ENCODE measurements around the gene SLC5A4.

DNA sequence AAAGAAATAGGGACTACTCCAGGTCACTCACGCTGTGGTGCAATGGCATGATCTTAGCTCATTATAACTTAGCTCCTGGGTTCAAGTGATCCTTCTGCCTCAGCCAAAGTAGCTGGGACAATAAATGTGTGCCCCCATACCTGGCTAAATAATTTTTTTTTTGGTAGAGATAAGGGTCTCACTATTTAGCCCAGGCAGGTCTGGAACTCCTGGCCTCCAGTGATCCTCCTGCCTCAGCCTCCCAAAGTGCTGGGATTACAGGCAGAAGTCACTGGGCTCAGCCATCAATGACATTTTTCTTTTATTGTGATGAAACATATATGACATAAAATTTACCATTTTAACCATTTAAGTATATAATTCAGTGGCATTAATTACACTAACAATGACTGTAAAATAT lies 10.6 kb downstream of the SLC5A4 start:
- TF ChIP-seq, protein P1, sequence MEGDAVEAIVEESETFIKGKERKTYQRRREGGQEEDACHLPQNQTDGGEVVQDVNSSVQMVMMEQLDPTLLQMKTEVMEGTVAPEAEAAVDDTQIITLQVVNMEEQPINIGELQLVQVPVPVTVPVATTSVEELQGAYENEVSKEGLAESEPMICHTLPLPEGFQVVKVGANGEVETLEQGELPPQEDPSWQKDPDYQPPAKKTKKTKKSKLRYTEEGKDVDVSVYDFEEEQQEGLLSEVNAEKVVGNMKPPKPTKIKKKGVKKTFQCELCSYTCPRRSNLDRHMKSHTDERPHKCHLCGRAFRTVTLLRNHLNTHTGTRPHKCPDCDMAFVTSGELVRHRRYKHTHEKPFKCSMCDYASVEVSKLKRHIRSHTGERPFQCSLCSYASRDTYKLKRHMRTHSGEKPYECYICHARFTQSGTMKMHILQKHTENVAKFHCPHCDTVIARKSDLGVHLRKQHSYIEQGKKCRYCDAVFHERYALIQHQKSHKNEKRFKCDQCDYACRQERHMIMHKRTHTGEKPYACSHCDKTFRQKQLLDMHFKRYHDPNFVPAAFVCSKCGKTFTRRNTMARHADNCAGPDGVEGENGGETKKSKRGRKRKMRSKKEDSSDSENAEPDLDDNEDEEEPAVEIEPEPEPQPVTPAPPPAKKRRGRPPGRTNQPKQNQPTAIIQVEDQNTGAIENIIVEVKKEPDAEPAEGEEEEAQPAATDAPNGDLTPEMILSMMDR (IDR thresholded peaks at IDR 0.05) = no peak
- no peak for TF ChIP-seq EZH2 (IDR thresholded peaks at IDR 0.05; ENCODE audit: borderline replicate concordance, insufficient read depth, low read depth, low read length, poor library complexity, severe bottlenecking)

Data from B cell (primary cell).